Trophoblast cell (in vitro differentiated cells and primary cell): ENCODE measurements around the gene HMCN2.
"Not testable (repeated sequence)": the region's sequence is repeated elsewhere in the genome, so short reads cannot be mapped to it uniquely, and the experiment has no call there.

Experiments used
- DNase-seq, 2 donors: peaks; one replicate each; pipeline ENCODE4 v3.0.0-alpha.2; 2016
- H2AFZ ChIP-seq: 2 replicates; pipeline ENCODE4 v1.6.1; 2013; ENCODE audit warnings: low read length, moderate library complexity, mild to moderate bottlenecking; ENCODE audit not compliant: insufficient read depth, poor library complexity
- H2AK5ac ChIP-seq: 2 replicates; pipeline ENCODE4 v1.6.1; 2013; ENCODE audit warnings: mild to moderate bottlenecking, low read length
- H2BK120ac ChIP-seq: 2 replicates; pipeline ENCODE4 v1.6.1; 2013; ENCODE audit warnings: low read length, mild to moderate bottlenecking, moderate library complexity; ENCODE audit not compliant: insufficient read depth, poor library complexity
- H2BK12ac ChIP-seq: 2 replicates; pipeline ENCODE4 v1.6.1; 2013; ENCODE audit warnings: mild to moderate bottlenecking, low read length, moderate library complexity
- H2BK5ac ChIP-seq: 2 replicates; pipeline ENCODE4 v1.6.1; 2013; ENCODE audit warnings: low read length, low read depth, moderate library complexity, mild to moderate bottlenecking; ENCODE audit not compliant: poor library complexity
- H3K14ac ChIP-seq: 2 replicates; pipeline ENCODE4 v1.6.1; 2013; ENCODE audit warnings: mild to moderate bottlenecking, low read length
- H3K18ac ChIP-seq: 2 replicates; pipeline ENCODE4 v1.6.1; 2013; ENCODE audit warnings: mild to moderate bottlenecking, low read length
- H3K23ac ChIP-seq: 2 replicates; pipeline ENCODE4 v1.6.1; 2013; ENCODE audit warnings: low read length
- H3K27ac ChIP-seq: 2 replicates; pipeline ENCODE4 v1.5.1; 2013; ENCODE audit warnings: low read depth, mild to moderate bottlenecking, inconsistent platforms, low read length, moderate library complexity
- H3K27me3 ChIP-seq: 2 replicates; pipeline ENCODE4 v1.6.1; 2013; ENCODE audit warnings: inconsistent platforms, mild to moderate bottlenecking, low read length, moderate library complexity; ENCODE audit not compliant: insufficient read depth
- H3K36me3 ChIP-seq, 2 experiments: 1 replicate in 1 of 2; 2 replicates in 1 of 2; pipeline ENCODE4 v1.6.1; 2013; ENCODE audit warnings: low read length in 2 of 2, mild to moderate bottlenecking in 2 of 2, moderate library complexity in 1 of 2; ENCODE audit not compliant: insufficient read depth in 2 of 2, control insufficient read depth in 1 of 2
- H3K4ac ChIP-seq: 2 replicates; pipeline ENCODE4 v1.6.1; 2013; ENCODE audit warnings: low read depth, mild to moderate bottlenecking, low read length, moderate library complexity
- H3K4me1 ChIP-seq, 2 experiments: 1 replicate in 1 of 2; 2 replicates in 1 of 2; pipeline ENCODE4 v1.6.1; 2013; ENCODE audit warnings: low read length in 2 of 2, mild to moderate bottlenecking in 2 of 2, moderate library complexity in 1 of 2; ENCODE audit not compliant: insufficient read depth in 2 of 2, control insufficient read depth in 1 of 2
- H3K4me2 ChIP-seq: 2 replicates; pipeline ENCODE4 v1.6.1; 2013; ENCODE audit warnings: inconsistent platforms, mild to moderate bottlenecking, low read length, moderate library complexity
- H3K4me3 ChIP-seq: 2 replicates; pipeline ENCODE4 v1.5.1; 2013; ENCODE audit warnings: mild to moderate bottlenecking, low read depth, low read length, inconsistent platforms
- H3K79me1 ChIP-seq: one replicate; pipeline ENCODE4 v1.6.1; 2013; ENCODE audit warnings: low read length
- H3K79me2 ChIP-seq: 2 replicates; pipeline ENCODE4 v1.6.1; 2013; ENCODE audit warnings: low read length, mild to moderate bottlenecking; ENCODE audit not compliant: control insufficient read depth, insufficient read depth, poor library complexity
- H3K9ac ChIP-seq: 2 replicates; pipeline ENCODE4 v1.6.1; 2013; ENCODE audit warnings: mild to moderate bottlenecking, low read length
- H3K9me3 ChIP-seq: 2 replicates; pipeline ENCODE4 v1.6.1; 2013; ENCODE audit warnings: low read depth, mild to moderate bottlenecking, control low read depth, inconsistent platforms, low read length; ENCODE audit not compliant: insufficient read depth
- H4K12ac ChIP-seq: 2 replicates; pipeline ENCODE4 v1.6.1; 2013; ENCODE audit warnings: low read depth, mild to moderate bottlenecking, low read length, moderate library complexity
- H4K8ac ChIP-seq: 2 replicates; pipeline ENCODE4 v1.6.1; 2013; ENCODE audit warnings: low read depth, mild to moderate bottlenecking, low read length, moderate library complexity
- H4K91ac ChIP-seq: one replicate; pipeline ENCODE4 v1.6.1; 2013; ENCODE audit warnings: low read depth, mild to moderate bottlenecking, low read length, moderate library complexity
- WGBS: extraction: QIAGEN DNeasy Blood & Tissue Kit; methylation state at CpG from one replicate; pipeline ENCODE4 v1.1.7; 2013; ENCODE audit warnings: missing lambda C conversion rate; ENCODE audit not compliant: insufficient read length, insufficient coverage; ENCODE audit errors: extremely low coverage; 5-methylcytosine and 5-hydroxymethylcytosine counted together

The HMCN2 gene

GRCh38 chr9:130398487-130399240 is 133.1 kb downstream of the HMCN2 start:
- no peak overlapping the region for H3K14ac ChIP-seq
- WGBS: no CpG with 5 or more reads among the region's 17 CpGs
- no peak overlapping the region for H3K18ac ChIP-seq
- no peak overlapping the region for H3K4me2 ChIP-seq
- no peaks in the 10 kb centered on the region for H3K79me2 ChIP-seq
- peaks cover 5 to 10% of the 10 kb centered on the region in 2 experiments for H3K4me1 ChIP-seq
- no peak overlapping the region for H3K27ac ChIP-seq
- no peak overlapping the region for H2AFZ ChIP-seq
- H3K36me3 ChIP-seq: no peaks in the 10 kb centered on the region
- no peak overlapping the region for H4K8ac ChIP-seq
- H2BK12ac ChIP-seq: no peak overlapping the region
- no peaks in the 10 kb centered on the region for H3K27me3 ChIP-seq
- no peak overlapping the region for H3K23ac ChIP-seq
- no peak overlapping the region for H2BK120ac ChIP-seq
- peaks cover 2% of the 10 kb centered on the region for H3K9me3 ChIP-seq
- H2AK5ac ChIP-seq: no peak overlapping the region
- no peaks in the 10 kb centered on the region for H3K79me1 ChIP-seq
- H3K4me3 ChIP-seq: no peak overlapping the region
- no peak overlapping the region for H2BK5ac ChIP-seq
- H4K91ac ChIP-seq: no peak overlapping the region
- no peak overlapping the region for H3K9ac ChIP-seq
- H3K4ac ChIP-seq: no peak overlapping the region
- no peak for DNase-seq
- no peak overlapping the region for H4K12ac ChIP-seq

DNA sequence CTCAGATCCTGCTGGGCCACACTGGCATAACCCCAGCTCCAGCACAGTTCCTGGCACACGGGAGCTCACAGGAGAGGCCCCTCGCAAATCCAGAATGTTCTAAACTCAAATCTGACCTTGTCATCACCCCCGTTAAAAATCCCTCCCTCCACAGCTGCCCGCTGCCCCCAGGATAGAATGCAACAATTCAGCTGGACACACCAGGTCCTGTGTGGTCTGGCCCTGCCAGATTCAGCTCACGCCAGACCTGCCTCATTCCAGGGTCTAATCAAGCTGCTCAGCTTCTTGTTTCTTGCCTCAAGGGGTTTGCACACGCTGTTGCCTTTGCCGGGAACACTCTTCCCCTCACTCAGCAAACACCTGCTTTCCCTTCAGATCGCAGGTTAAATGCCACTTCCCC is 134.2 kb downstream of the HMCN2 start:
- Histone ChIP-seq H4K8ac (no peak overlapping the region), H3K9ac (no peak overlapping the region), H4K12ac (no peak overlapping the region), H3K4ac (no peak overlapping the region), H3K27ac (no peak overlapping the region), H2AK5ac (no peak overlapping the region), H2BK5ac (no peak overlapping the region), H3K9me3 (peaks cover 2% of the 10 kb centered on the region), H2BK120ac (no peak overlapping the region), H2BK12ac (no peak overlapping the region), H3K18ac (no peak overlapping the region), H3K4me3 (no peak overlapping the region), H4K91ac (no peak overlapping the region), H3K36me3 (no peaks in the 10 kb centered on the region), H3K79me2 (no peaks in the 10 kb centered on the region), H2AFZ (no peak overlapping the region), H3K4me1 (peaks cover 5 to 10% of the 10 kb centered on the region in 2 experiments), H3K27me3 (no peaks in the 10 kb centered on the region), H3K23ac (no peak overlapping the region), H3K79me1 (no peaks in the 10 kb centered on the region), H3K4me2 (no peak overlapping the region), H3K14ac (no peak overlapping the region)
- WGBS: no CpG with 5 or more reads among the region's 8 CpGs
- peak in 1 of 2 donors; percentile 22 for DNase-seq

DNA sequence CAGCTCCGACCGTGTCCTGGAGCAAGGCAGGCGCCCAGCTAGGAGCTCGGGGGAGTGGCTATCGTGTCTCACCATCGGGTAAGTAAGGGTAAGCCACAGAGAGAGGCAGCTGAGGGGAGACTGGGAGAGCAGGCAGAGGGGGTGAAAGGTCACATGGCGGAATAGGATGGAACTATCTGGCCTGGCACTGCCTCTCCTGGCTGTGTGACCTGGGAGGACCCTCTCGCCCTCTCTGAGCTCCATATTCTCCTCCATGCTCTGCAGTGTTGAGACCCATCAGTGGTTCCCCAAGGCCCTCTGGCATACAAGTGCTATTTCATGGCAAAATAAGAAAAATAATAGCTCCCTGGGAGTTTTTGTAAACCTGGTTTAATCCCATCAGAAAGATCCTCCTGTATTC is 135.3 kb downstream of the HMCN2 start:
- Histone ChIP-seq H4K91ac (no peak overlapping the region), H3K36me3 (no peaks in the 10 kb centered on the region), H3K9ac (no peak overlapping the region), H3K27ac (no peak overlapping the region), H3K4me3 (no peak overlapping the region), H2BK120ac (no peak overlapping the region), H3K79me2 (no peaks in the 10 kb centered on the region), H3K14ac (no peak overlapping the region), H3K79me1 (no peaks in the 10 kb centered on the region), H2BK12ac (no peak overlapping the region), H3K27me3 (no peaks in the 10 kb centered on the region), H3K4ac (no peak overlapping the region), H2BK5ac (no peak overlapping the region), H3K23ac (no peak overlapping the region), H4K12ac (no peak overlapping the region), H2AFZ (no peak overlapping the region), H3K9me3 (peaks cover 2% of the 10 kb centered on the region), H2AK5ac (no peak overlapping the region), H3K4me2 (no peak overlapping the region), H3K18ac (no peak overlapping the region), H4K8ac (no peak overlapping the region), H3K4me1 (peaks cover 5 to 10% of the 10 kb centered on the region in 2 experiments)
- WGBS: no CpG with 5 or more reads among the region's 8 CpGs
- no peak for DNase-seq

- not testable (repeated sequence) for H2BK12ac ChIP-seq, H2BK5ac ChIP-seq, H3K79me1 ChIP-seq, H3K4ac ChIP-seq, H3K14ac ChIP-seq, H4K91ac ChIP-seq, DNase-seq, H4K8ac ChIP-seq, H3K36me3 ChIP-seq, H3K79me2 ChIP-seq, H3K27me3 ChIP-seq, H2BK120ac ChIP-seq, H3K4me2 ChIP-seq, H3K27ac ChIP-seq, H3K9me3 ChIP-seq, H4K12ac ChIP-seq, H2AFZ ChIP-seq, H3K18ac ChIP-seq, H3K4me1 ChIP-seq, H2AK5ac ChIP-seq, H3K23ac ChIP-seq, H3K4me3 ChIP-seq, H3K9ac ChIP-seq
- WGBS: no CpG with 5 or more reads among the region's 3 CpGs
These were observed 136.2 kb downstream of the HMCN2 start for GRCh38 chr9:130401742-130402141.
